ENCODE results near the gene ABCD4.

DNA sequence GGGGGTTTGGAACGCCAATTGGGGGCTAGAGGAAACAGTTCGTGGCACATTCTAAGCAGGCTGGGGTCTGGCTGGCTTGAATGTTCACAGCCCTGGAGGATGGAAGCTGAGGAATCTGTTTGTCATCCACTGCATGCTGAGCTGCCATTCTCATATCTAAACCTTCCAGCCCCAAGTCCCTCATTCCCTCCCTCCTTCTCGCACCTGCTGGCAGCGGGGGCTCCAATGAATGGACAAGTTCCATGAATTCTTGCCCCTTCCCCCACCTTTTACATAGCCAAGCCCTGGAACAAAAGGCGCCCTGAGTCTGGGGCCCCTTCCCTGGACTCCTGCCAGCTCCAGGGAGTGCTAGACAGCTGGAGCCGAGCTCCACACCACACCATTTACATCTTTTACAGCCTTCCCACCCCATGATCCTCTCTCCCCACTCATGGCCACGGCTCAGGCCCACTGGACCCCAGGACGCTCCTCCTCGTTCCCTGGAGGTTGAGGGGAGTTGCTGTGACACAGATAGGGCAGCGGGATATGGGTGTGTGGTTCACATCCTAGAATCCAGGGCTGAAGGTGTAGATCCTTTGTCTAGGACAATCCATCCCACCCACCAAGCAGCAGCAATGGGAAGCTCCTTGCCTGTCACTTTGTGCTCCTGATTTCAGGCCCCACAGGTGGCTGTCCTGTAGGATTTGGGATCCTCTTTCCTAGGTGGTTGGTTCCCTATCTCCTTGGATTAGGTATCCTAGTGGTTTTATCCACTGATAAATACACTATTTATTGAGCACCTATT, 23.8 kb upstream of the ABCD4 start:
- TF ChIP-seq YY1 (IDR thresholded peaks at IDR 0.05; ENCODE audit: insufficient read depth, insufficient read length) (no peak), ZNF274 (IDR thresholded peaks at IDR 0.05; ENCODE audit: low read depth, low read length) (no peak), SUZ12 (IDR thresholded peaks at IDR 0.05; ENCODE audit: extremely low read depth, insufficient read depth, insufficient read length) (no peak)

All from NT2/D1 (cell line).